IMR-90 (cell line): ENCODE measurements around the gene TMEM43. TPM values are rescaled to one million over a fixed set of nuclear protein-coding genes. Genes with fewer than 3 reads are reported as not detected.

ENCODE experiments used
- ATAC-seq: fragments of 200-7000 bp; cut with Tn5 transposase; 2 replicates; pipeline ENCODE4 v1.9.1; 2020; ENCODE audit warnings: low read depth, mild to moderate bottlenecking, moderate library complexity
- BruUV-seq: library from RNA; stranded (reverse); fragments of 400-500 nt; replicated peaks from 2 replicates; lab custom pipeline; 2021; lab: Mats Ljungman, UMichigan
- CTCF ChIA-PET: fragments of 300-600 bp; formaldehyde crosslinking; extraction: SDS; loops from one replicate; lab custom pipeline; 2021; ENCODE audit warnings: antibody characterized with exemption; lab: Yijun Ruan, JAX
- POLR2A ChIA-PET: fragments of 300-600 bp; sonication (Branson Sonifier 250); formaldehyde crosslinking; loops from one replicate; lab custom pipeline; 2022; ENCODE audit warnings: antibody characterized with exemption; ENCODE audit not compliant: unreplicated experiment; lab: Charles Lee
- DNase-seq: peaks from one replicate; pipeline ENCODE4 v3.0.0; 2013
- H2AFZ ChIP-seq: replicated peaks from 2 replicates; pipeline ENCODE3; 2013; ENCODE audit warnings: low read length, mild to moderate bottlenecking; ENCODE audit not compliant: poor library complexity
- H2AK5ac ChIP-seq: 2 replicates; pipeline ENCODE4 v1.6.1; 2013; ENCODE audit warnings: low read depth, low read length, inconsistent platforms
- H2AK9ac ChIP-seq: replicated peaks from 2 replicates; pipeline ENCODE3; 2013; ENCODE audit warnings: mild to moderate bottlenecking, low read depth, low read length, moderate library complexity; ENCODE audit not compliant: poor library complexity
- H2BK120ac ChIP-seq: 2 replicates; pipeline ENCODE4 v1.6.1; 2013; ENCODE audit warnings: low read depth, low read length, inconsistent platforms
- H2BK15ac ChIP-seq: 3 replicates; pipeline ENCODE4 v1.6.1; 2013; ENCODE audit warnings: low read depth, low read length, inconsistent platforms
- H2BK20ac ChIP-seq: 2 replicates; pipeline ENCODE4 v1.6.1; 2013; ENCODE audit warnings: low read depth, mild to moderate bottlenecking, inconsistent platforms, low read length, moderate library complexity
- H2BK5ac ChIP-seq: 2 replicates; pipeline ENCODE4 v1.6.1; 2013; ENCODE audit warnings: mild to moderate bottlenecking, low read depth, low read length, inconsistent platforms; ENCODE audit not compliant: poor library complexity, severe bottlenecking
- H3K14ac ChIP-seq: replicated peaks from 2 replicates; pipeline ENCODE4 v1.6.1; 2013; ENCODE audit warnings: low read depth, low read length, inconsistent platforms
- H3K18ac ChIP-seq: 2 replicates; pipeline ENCODE4 v1.6.1; 2013; ENCODE audit warnings: low read depth, low read length, control low read depth
- H3K23ac ChIP-seq: 2 replicates; pipeline ENCODE4 v1.6.1; 2013; ENCODE audit warnings: low read depth, low read length, inconsistent platforms
- H3K27ac ChIP-seq: 2 replicates; pipeline ENCODE4 v1.5.1; 2013; ENCODE audit warnings: mild to moderate bottlenecking, control low read depth, low read length; ENCODE audit not compliant: insufficient read depth
- H3K27me3 ChIP-seq: 2 replicates; pipeline ENCODE4 v1.6.1; 2013; ENCODE audit warnings: low read length; ENCODE audit not compliant: control insufficient read depth, insufficient read depth
- H3K36me3 ChIP-seq: 2 replicates; pipeline ENCODE4 v1.6.1; 2013; ENCODE audit warnings: low read length, mixed read lengths; ENCODE audit not compliant: control insufficient read depth, insufficient read depth
- H3K4ac ChIP-seq: 2 replicates; pipeline ENCODE4 v1.6.1; 2013; ENCODE audit warnings: low read depth, low read length, inconsistent platforms
- H3K4me1 ChIP-seq: 2 replicates; pipeline ENCODE4 v1.6.1; 2013; ENCODE audit warnings: low read length, mixed read lengths; ENCODE audit not compliant: control insufficient read depth, insufficient read depth
- H3K4me2 ChIP-seq: 2 replicates; pipeline ENCODE4 v1.6.1; 2013; ENCODE audit warnings: low read depth, mild to moderate bottlenecking, control low read depth, low read length, moderate library complexity
- H3K4me3 ChIP-seq: 2 replicates; pipeline ENCODE4 v1.5.1; 2013; ENCODE audit warnings: low read depth, mild to moderate bottlenecking, control low read depth, low read length, moderate library complexity; ENCODE audit not compliant: insufficient read depth
- H3K56ac ChIP-seq: 2 replicates; pipeline ENCODE4 v1.6.1; 2013; ENCODE audit warnings: low read length, inconsistent platforms; ENCODE audit not compliant: insufficient read depth; ENCODE audit errors: extremely low read depth
- H3K79me1 ChIP-seq, 2 experiments: 2 replicates each; pipeline ENCODE4 v1.6.1; 2013; ENCODE audit warnings: low read length in 2 of 2, inconsistent platforms in 1 of 2, low read depth in 1 of 2
- H3K9ac ChIP-seq: 2 replicates; pipeline ENCODE4 v1.6.1; 2013; ENCODE audit warnings: low read depth, low read length, control low read depth
- H3K9me1 ChIP-seq: 2 replicates; pipeline ENCODE4 v1.6.1; 2013; ENCODE audit warnings: low read length, inconsistent platforms; ENCODE audit not compliant: insufficient read depth
- H3K9me3 ChIP-seq: 2 replicates; pipeline ENCODE4 v1.6.1; 2013; ENCODE audit warnings: low read length; ENCODE audit not compliant: control insufficient read depth, insufficient read depth
- H4K20me1 ChIP-seq: 2 replicates; pipeline ENCODE4 v1.6.1; 2013; ENCODE audit warnings: low read length, inconsistent platforms; ENCODE audit not compliant: insufficient read depth
- H4K5ac ChIP-seq: 2 replicates; pipeline ENCODE4 v1.6.1; 2013; ENCODE audit warnings: mild to moderate bottlenecking, low read depth, low read length, control low read depth
- H4K8ac ChIP-seq, 2 experiments: 2 replicates each; pipeline ENCODE4 v1.6.1; 2013; ENCODE audit warnings: low read depth in 2 of 2, low read length in 2 of 2, control low read depth in 1 of 2, inconsistent platforms in 1 of 2
- H4K91ac ChIP-seq: 2 replicates; pipeline ENCODE4 v1.6.1; 2013; ENCODE audit warnings: low read depth, low read length, inconsistent platforms; ENCODE audit not compliant: insufficient read depth
- BHLHE40 ChIP-seq: fragments of 150-350 bp; IDR thresholded peaks from 2 replicates; pipeline ENCODE4 v1.6.1; 2016; ENCODE audit warnings: mild to moderate bottlenecking, low read depth, low read length
- CEBPB ChIP-seq: IDR thresholded peaks from 2 replicates; pipeline ENCODE4 v1.6.1; 2012; ENCODE audit warnings: low read depth, low read length, improper control_type of control experiment
- CHD1 ChIP-seq: IDR thresholded peaks from 2 replicates; pipeline ENCODE4 v1.6.1; 2012; ENCODE audit warnings: low read depth, low read length, improper control_type of control experiment
- CTCF ChIP-seq: conservative IDR thresholded peaks from 2 replicates; pipeline ENCODE4 v1.5.1; 2012; ENCODE audit warnings: mild to moderate bottlenecking, low read depth, low read length, improper control_type of control experiment
- FOS ChIP-seq: fragments of 150-350 bp; IDR thresholded peaks from 2 replicates; pipeline ENCODE4 v1.6.1; 2016; ENCODE audit warnings: low read depth, low read length
- MAFK ChIP-seq: IDR thresholded peaks from 2 replicates; pipeline ENCODE4 v1.6.1; 2012; ENCODE audit warnings: low read depth, low read length, improper control_type of control experiment
- MAZ ChIP-seq: IDR thresholded peaks from 2 replicates; pipeline ENCODE4 v1.6.1; 2012; ENCODE audit warnings: low read depth, mild to moderate bottlenecking, low read length, improper control_type of control experiment, moderate library complexity, borderline replicate concordance
- MXI1 ChIP-seq: IDR thresholded peaks from 2 replicates; pipeline ENCODE4 v1.6.1; 2012; ENCODE audit warnings: low read depth, mild to moderate bottlenecking, low read length, moderate library complexity, borderline replicate concordance
- NFE2L2 ChIP-seq: fragments of 150-350 bp; IDR thresholded peaks from 2 replicates; pipeline ENCODE4 v1.6.1; 2016; ENCODE audit warnings: low read depth, mild to moderate bottlenecking, low read length
- POLR2A ChIP-seq: IDR thresholded peaks from 2 replicates; pipeline ENCODE4 v1.6.1; 2012; ENCODE audit warnings: mild to moderate bottlenecking, low read depth, low read length
- RAD21 ChIP-seq: IDR thresholded peaks from 2 replicates; pipeline ENCODE4 v1.6.1; 2012; ENCODE audit warnings: low read length, improper control_type of control experiment
- RCOR1 ChIP-seq: IDR thresholded peaks from 2 replicates; pipeline ENCODE4 v1.6.1; 2012; ENCODE audit warnings: mild to moderate bottlenecking, low read length, improper control_type of control experiment; ENCODE audit not compliant: insufficient replicate concordance
- RFX5 ChIP-seq: IDR thresholded peaks from 2 replicates; pipeline ENCODE4 v1.8.0; 2012; ENCODE audit warnings: low read depth, mild to moderate bottlenecking, low read length, moderate library complexity
- SMC3 ChIP-seq: fragments of 150-350 bp; IDR thresholded peaks from 2 replicates; pipeline ENCODE4 v1.6.1; 2016; ENCODE audit warnings: low read depth, mild to moderate bottlenecking, antibody characterized with exemption, low read length, moderate library complexity
- USF2 ChIP-seq: fragments of 150-350 bp; IDR thresholded peaks from 2 replicates; pipeline ENCODE4 v1.6.1; 2017; ENCODE audit warnings: mild to moderate bottlenecking, antibody characterized with exemption, low read length, low read depth
- WGBS, 2 experiments: methylation state at CpG; one replicate each; pipeline versions ENCODE4 v1.1.5 to v1.1.7; 2013; ENCODE audit warnings: missing lambda C conversion rate in 2 of 2; ENCODE audit not compliant: insufficient read length in 1 of 2; ENCODE audit errors: extremely low coverage in 2 of 2; 5-methylcytosine and 5-hydroxymethylcytosine counted together
- dilution Hi-C: fragments of 300-500 bp; cut with HindIII; formaldehyde crosslinking; loops from one replicate; pipeline ENCODE4 v1.14.3; 2018; ENCODE audit warnings: low sequenced_read_pairs; ENCODE audit not compliant: unreplicated experiment
- in situ Hi-C: fragments of 300-500 bp; cut with MboI; formaldehyde crosslinking; loops from 3 replicates; pipeline ENCODE4 v1.14.3; 2019; ENCODE audit warnings: low sequenced_read_pairs, inconsistent platforms, mixed read lengths
- intact Hi-C: fragments of 100-400 bp; cut with micrococcal nuclease; formaldehyde crosslinking; loops from 2 replicates; pipeline ENCODE4 v1.10.0; 2022
- polyA plus RNA-seq, 3 experiments: library from polyadenylated mRNA; depleted of rRNA; stranded (reverse); fragments of >200 nt; gene quantifications; 2 replicates each; pipeline ENCODE4 v1.2.3, GENCODE V29; 2012; ENCODE audit warnings: low replicate concordance in 1 of 3
- total RNA-seq: library from RNA; depleted of rRNA; stranded (reverse); fragments of >200 nt; gene quantifications from 2 replicates; pipeline ENCODE4 v1.2.3, GENCODE V29; 2012

TMEM43 gene
- total and polyA plus RNA-seq, 2 of the 4 experiments (the other 2 are of a cell fraction): 109 to 114 TPM

DNA sequence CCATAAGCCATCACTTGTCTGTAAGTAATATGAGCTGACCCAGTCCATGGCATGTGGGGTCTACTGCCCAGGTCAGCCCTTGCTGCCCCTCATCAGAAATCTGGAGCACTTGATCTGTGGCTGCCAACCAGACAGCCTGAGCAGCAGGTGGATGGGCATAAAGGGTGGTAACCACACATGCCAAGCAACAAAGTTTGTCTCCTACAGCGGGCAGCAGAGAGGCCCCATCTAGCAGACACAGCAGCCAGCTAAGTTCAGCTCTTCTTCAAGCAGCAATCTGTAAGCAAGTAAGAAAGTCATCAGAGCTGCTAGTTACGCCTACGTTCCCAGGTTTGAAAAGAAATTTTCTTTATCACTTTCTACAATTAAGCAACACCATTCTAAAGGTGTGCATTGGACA, 28.1 kb upstream of the TMEM43 start:
- Histone ChIP-seq H2AK9ac (no peak overlapping the region), H3K79me1 (no peaks in the 10 kb centered on the region), H3K27me3 (0 out of 2 replicates have a peak, but pooled peaks cover 1% of the 10 kb centered on the region), H3K4me1 (no peaks in the 10 kb centered on the region), H3K23ac (no peak overlapping the region), H2BK15ac (no peak overlapping the region), H4K5ac (no peak overlapping the region), H3K4ac (no peak overlapping the region), H3K9me3 (no peaks in the 10 kb centered on the region), H2AK5ac (no peak overlapping the region), H3K36me3 (no peaks in the 10 kb centered on the region), H3K9ac (no peak overlapping the region), H3K4me3 (no peak overlapping the region), H3K4me2 (no peak overlapping the region), H4K20me1 (no peaks in the 10 kb centered on the region), H2BK120ac (no peak overlapping the region), H2BK20ac (no peak overlapping the region), H3K14ac (no peak overlapping the region), H2AFZ (no peak overlapping the region), H3K18ac (no peak overlapping the region), H4K8ac (no peak overlapping the region), H3K27ac (no peak overlapping the region), H3K9me1 (no peaks in the 10 kb centered on the region), H3K56ac (no peak overlapping the region), H2BK5ac (no peak overlapping the region), H4K91ac (no peak overlapping the region)
- no peak for DNase-seq
- TF ChIP-seq RFX5: no peak
- TF ChIP-seq MAFK: no peak
- no peak for TF ChIP-seq POLR2A
- no peak for TF ChIP-seq SMC3
- no peak for TF ChIP-seq FOS
- TF ChIP-seq RCOR1: no peak
- TF ChIP-seq NFE2L2: no peak
- no peak for TF ChIP-seq MXI1
- no peak for TF ChIP-seq CTCF
- TF ChIP-seq CHD1: no peak
- TF ChIP-seq CEBPB: no peak
- no peak for TF ChIP-seq RAD21
- TF ChIP-seq MAZ: no peak
- TF ChIP-seq BHLHE40: no peak
- TF ChIP-seq USF2: no peak
- ChIA-PET CTCF (no interaction called here), POLR2A (no interaction called here)
- in situ Hi-C loops (no loop called here), dilution Hi-C loops (no loop called here), intact Hi-C loops (no loop called here)
- WGBS, 2 experiments: no CpG with 5 or more reads among the region's 3 CpGs
- ATAC-seq: no peak
- no TSS peak for BruUV-seq
